ENCODE results near the gene PLA2G4B.

Gene PLA2G4B

DNA sequence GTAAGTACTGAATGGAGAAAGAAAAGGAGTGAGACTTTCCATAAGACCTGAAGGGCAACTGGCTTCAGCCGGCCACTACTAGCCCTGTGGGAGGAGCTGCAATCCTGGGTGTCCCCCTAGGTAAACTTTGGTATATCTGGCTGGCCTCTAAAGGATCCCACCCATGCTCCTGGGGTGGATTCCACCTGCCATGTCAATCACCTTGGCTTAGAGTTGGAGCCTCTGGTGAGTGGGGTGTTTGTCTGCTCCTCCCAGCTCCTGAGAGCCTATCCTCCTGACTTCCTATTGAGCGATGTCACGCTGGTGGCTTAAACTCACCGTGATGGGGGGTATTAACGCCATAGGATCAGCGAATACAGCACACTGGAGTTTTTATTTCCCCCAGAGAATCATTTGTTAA is 52.6 kb downstream of the PLA2G4B start:
- no peak for DNase-seq

DNA sequence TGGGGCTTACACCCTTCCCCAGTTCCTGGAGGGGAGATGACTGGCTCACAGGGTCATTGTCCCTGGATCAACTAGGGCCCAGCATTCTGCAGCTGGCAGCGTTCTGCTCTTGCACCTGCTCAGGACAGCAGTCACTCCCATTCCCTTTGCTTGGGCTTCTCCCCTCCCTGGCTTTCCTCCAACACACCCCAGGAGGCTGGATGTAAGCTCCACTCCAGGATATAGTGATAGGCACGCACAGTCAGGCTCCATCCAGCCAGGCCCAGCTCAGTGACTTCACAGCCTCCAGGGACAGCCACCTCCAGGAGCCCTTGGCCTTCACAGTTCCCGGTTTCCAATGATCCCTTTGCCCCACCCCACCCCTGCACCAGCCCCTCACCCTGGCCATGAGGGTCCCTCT is 53.3 kb downstream of the PLA2G4B start:
- no peak for DNase-seq

DNA sequence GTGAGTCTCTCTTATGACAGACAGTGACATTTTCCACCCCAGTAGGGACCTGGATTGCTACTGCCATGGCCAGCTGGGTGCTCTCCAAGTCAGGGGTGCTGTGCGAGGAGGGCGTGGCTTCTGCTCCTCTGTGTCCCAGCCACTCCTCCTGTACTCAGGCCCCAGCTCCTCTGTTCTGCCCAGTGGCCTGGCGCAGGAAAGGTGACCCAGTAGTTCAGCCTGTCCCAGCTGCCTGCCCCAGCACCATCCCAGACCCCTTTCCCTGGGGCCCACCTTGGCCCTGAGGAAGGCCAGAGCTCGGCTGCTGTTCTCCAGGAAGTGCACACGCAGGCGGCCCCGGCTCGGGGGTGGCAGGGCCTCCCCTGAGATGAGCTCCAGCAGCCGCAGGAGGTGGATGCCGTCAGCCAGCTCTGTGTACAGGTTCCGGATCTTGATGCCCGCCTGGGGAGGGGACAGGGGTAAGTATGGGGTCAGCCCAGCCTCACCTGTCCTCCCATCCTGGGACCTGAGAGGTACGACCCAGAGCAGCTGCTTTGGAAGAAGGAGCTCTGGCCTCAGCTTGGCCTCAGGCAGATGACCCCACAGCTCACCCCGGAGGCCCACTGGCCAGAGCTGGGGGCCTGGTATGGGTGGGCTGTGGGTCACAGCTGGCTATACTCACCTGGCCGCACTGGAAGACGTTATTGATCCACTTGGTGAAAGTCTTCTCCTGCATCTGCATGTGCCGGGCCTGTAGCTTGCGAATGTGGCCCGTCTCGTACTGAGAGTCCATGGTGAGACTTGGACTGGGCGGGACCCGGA is 54.2 kb downstream of the PLA2G4B start:
- no peak for DNase-seq

DNA sequence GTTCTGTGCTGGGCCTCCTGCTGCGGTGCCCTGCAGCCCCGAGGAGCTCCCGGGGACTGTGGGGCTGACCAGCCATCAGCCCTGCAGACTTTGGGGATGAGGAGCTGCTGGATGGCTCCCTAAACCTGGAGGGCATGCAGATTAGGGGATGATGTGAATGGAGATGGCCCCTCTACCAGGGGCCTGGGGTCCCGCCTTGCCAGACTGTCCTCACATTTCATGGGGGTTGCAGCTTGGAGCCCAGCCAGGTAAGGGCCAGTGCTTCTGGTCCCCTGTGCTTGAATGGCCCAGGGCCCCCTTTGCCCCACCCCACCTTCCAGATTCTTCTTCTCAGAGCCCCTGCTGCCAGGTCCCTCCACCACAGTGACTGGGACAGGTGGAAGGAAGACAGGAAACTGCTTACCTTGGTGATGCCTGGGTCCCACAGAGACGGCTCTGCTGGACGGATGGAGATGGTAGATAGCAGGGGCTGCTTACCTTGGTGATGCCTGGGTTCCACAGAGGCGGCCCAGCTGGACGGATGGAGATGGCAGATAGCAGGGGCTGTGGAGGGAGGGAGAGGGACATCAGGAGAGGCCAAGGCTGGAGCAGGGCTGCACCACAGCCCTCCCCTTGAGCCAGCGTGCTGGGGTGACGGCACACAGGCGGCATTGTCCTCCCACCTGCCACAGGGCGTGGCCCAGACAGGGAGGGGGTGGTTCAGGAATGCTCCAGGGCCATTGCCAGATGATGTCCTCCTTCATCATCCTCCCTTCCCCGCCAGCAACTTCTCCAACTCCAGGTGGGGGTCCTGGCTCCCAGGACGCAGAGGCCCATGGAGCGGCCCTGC is 55.0 kb downstream of the PLA2G4B start, which contains the start of gene SPTBN5:
TSS of gene SPTBN5 (minus strand) at position 632 of the 829 bp plus-strand sequence. CDS start at position 76, 556 bp downstream.
- no peak for DNase-seq

DNA sequence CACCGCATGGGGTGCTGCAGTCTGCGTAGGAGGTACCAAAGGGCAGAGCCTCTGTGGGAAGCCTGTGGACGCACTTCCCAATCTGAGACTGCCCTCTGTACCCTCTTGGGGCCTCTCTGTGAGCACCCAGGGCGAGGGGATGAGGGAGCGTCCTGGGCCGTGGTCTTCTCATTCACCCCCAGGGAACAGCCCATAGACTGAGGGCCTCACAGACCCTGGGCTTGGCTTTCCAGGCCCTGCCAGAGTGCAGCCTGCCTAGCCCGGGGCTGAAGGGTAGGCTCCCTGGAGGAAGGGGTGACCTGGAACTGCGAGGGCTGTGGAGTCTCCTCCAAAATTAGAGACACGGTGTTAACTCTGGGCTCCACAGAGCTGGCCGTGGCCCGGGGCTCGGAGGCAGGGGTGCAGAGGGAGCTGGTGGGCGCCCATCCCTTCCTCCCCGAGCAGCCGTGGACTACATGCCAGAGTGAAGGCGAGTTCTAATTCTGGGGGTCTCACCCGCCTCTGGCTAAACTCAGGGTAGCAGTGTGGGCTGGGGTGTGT is 55.7 kb downstream of the PLA2G4B start:
- DNase-seq: no peak

DNA sequence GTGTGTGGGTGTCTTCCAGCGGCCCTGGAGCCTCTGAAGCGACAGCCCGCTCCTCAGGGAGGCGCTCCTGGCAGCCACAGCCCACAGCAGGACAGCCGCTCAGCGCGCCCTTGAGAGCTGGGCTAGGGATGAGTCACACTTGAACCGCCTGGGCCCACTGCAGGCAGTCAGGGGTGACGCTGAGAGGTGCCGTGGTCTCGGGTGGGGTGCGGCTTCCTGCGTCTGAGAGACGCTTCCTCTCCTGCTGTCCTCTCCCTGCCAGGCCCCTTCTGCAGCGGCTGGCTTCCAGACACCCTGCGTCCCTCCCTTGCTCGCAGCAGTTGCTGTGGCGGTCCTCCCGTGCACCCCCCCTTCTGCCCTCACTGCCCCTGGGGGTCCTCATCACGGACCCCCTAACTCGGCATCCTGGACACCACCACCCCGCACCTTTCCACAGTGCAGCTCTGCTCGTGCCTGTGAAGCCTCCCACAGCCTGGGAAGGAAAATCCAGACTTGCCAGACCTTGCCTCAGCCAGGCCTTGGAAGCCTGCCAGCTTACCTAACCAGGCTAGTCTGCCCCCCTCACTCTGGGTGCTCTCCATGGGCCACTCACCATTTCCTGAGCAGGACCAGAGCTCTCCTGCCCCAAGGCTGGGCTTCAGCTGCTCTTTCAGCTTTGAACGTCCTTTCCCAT is 56.3 kb downstream of the PLA2G4B start:
- DNase-seq: peak; percentile 65 to 69

DNA sequence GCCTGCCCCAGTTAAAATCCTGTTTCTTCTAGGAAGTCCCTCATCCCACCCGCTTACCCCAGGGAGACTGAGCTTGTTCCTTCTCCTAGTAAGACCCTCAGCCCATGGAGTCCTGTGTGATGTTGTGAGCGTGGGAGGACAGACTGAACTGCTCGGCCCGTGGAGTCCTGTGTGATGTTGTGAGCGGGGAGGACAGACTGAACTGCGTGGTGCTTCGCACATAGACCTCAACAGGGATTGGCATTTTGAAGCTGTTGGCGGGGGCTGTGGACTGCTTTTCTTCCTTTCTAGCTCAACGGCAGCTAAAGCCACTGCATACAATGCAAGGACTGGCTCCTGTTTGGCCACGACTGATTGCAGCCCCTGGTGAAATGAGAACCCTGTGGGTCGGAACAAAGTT is 56.8 kb downstream of the PLA2G4B start:
- DNase-seq: no peak

DNA sequence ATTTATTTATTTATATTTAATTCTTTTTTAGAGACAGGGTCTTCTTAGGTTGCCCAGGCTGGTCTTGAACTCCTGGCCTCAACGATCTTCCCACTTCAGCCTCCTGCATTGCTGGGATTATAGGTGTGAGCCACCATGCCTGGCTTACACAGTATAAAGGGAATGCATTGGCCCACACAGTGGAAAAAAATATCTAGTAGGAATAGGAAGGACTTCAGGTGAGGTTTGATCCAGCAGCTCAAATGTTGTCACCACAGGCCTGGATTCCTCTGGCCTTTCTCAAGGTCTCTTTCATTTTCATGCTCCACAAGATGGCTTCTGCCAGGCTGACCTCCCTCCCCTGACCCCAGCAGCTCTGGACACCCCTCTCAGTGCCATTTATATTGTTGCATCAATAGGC is 57.3 kb downstream of the PLA2G4B start:
- DNase-seq: no peak

DNA sequence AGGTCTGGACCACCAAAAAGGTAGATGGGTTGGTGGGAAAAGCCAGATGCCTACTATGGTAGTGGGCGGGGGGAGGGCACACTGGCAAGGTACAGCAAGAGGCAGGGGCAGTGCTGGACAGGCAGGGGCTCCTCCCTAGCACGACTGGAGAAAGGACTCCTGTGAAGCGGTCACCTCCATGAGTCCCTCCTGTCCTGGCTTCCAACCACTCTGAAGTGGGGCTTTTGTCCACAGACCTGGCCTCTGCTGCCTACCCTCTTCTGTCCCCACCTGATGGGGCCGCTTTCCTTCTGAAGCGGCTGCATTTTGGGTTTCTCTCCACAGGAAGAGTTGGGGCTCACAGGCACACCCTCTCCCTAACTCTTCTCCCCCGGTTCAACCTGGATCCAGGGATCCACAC is 57.9 kb downstream of the PLA2G4B start:
- DNase-seq: no peak

DNA sequence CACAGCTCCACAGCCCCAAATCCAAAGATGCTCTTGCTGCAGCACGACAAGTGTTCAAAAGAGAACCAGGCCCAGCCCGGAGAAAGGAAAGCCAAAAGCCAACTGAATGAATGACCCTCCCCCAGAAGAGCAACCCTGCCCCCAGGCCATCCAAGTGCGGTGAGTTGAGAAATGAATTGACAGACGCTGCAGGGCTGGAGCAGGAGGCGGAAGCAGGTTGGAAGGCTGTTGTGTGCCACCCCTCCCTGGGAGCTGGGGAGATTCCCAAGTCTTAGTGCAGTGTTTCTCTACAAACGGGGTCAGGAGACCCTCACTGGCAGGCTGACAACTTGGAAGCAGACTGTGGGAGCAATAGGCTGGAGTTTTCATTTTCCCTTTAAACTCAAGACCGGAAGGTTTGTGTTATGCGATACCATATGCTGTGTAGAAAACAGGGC is 58.7 kb downstream of the PLA2G4B start:
- no peak for DNase-seq
